GM19099 (cell line): ENCODE results near the gene TAS2R60.

Experiments
- POLR2A ChIP-seq: IDR thresholded peaks from 3 replicates; pipeline ENCODE4 v1.6.1; 2011; ENCODE audit warnings: low read depth; ENCODE audit not compliant: insufficient read length; ENCODE audit errors: extremely low read depth

Gene TAS2R60

DNA sequence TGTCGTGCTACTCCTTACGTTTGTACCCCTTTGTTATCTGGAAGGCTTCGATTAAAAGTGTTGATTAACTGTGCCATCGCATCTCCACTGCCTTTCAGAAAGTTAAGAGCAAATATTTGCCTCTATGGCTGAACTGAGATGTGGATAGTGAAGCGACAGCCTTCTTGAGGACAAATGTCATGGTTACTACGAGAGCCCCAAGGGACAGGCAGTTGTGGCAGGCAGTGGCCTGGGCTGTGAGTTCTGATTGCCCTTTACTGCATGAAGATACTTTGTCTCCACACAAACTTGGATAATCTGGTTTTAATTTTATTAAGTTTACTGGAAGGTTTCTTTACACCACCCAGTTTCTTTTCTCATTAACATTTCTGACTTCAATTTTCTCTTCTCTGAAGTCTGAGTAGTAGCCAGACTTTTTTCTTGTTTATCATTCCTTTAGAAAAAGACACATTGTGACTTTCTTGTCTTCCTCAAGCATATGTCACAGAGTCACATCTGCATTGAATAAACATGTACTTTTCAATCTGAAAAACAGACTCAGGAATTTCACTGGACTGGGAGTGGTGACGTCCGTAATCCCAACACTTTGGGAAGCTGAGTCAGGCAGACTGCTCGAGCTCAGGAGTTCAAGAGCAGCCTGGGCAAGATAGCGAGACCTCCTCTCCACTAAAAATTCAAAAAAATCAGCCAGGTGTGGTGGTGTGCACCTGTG, 36.0 kb downstream of the TAS2R60 start:
- no peak for TF ChIP-seq POLR2A

GRCh38 chr7:143480501-143480900, 37.2 kb downstream of the TAS2R60 start:
- no peak for TF ChIP-seq POLR2A

DNA sequence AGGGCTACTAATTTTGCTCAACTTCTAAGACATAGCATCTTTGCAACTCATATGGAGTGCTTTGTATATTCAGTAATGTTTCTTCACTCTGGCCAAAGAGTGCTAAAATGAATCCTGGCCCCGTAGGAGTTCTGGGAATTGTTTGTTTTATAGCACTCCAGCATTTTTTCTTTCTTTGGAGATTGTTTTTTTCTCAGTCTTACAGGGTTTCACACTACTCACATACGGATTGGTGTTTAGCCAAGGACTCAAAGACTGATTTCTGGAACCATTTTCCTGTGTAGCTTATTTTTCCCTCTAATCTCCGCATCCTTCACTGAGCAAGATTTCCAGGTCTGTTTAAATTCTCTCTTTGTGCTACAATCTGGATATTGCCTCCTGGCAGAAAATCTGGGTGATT, 40.9 kb downstream of the TAS2R60 start:
- no peak for TF ChIP-seq POLR2A

DNA sequence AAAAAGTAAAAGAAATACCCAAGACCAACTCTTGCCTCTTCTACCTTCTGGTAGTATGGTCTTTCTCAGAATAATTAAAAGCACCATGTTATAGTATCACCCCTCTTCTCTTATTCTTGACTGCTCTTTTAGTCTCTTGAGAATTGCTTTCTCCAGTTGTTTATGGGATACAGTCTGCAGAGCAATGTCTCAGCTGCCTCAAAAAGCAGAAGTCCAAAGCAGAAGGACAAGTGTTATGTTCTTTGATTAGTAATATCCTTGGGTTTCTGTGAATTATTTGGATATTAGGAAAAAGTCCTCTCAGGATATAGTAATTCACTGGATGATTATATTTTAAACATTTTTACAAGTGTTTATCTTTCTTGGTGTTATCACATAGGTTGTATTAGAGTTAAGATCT, 41.8 kb downstream of the TAS2R60 start:
- no peak for TF ChIP-seq POLR2A

DNA sequence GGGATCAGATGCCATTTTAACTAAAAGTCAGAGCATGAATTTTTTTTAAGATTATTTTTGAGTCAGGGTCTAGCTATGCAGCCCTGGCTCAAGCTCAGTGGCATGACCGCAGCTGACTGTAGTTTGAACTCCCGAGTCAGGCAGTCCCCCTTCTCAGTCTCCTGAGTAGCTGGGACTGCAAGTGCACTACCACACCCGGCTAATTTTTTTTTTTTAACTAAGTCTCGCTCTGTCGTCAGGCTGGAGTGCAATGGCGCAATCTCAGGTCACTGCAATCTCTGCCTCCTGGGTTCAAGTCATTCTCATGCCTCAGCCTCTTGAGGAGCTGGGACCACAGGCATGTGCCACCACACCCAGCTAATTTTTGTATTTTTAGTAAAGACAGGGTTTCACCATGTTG, 42.2 kb downstream of the TAS2R60 start:
- no peak for TF ChIP-seq POLR2A

DNA sequence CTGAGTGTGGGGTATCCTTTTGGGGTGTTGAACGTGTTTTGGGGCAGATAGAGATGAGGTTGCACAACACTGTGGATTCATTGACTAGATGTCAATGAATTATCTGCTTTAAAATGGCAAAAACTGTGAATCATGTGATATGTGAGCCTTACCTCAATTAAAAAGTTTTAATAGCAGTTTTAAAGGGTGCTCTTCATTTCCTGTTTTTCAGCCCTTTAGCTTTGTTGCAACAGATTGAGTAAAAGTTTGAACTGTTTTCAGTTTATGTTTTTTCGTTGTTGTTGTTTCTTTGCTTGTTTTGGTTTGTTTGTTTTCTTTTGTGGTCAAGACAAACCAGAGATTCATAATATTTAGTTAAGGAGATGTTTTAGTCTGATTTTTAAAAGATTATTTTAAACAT, 43.8 kb downstream of the TAS2R60 start:
- no peak for TF ChIP-seq POLR2A

GRCh38 chr7:143487566-143487965, 44.3 kb downstream of the TAS2R60 start:
- no peak for TF ChIP-seq POLR2A

- no peak for TF ChIP-seq POLR2A
Observed at GRCh38 chr7:143490717-143491306, 47.6 kb downstream of the TAS2R60 start.

GRCh38 chr7:143492043-143492471, 48.8 kb downstream of the TAS2R60 start:
- TF ChIP-seq POLR2A = no peak

GRCh38 chr7:143492799-143493739, 49.8 kb downstream of the TAS2R60 start:
- no peak for TF ChIP-seq POLR2A

- no peak for TF ChIP-seq POLR2A
Observed at GRCh38 chr7:143493751-143494150, 50.5 kb downstream of the TAS2R60 start.
